PFSK-1 (cell line): ENCODE data around the gene SLC7A1.

Experiments
- FOXP2 ChIP-seq: optimal IDR thresholded peaks from 2 replicates; pipeline ENCODE3; 2011; ENCODE audit warnings: borderline replicate concordance, control low read depth, inconsistent platforms; ENCODE audit not compliant: insufficient read depth; ENCODE audit errors: extremely low read length, extremely low read depth
- POLR2AphosphoS5 ChIP-seq: IDR thresholded peaks from 2 replicates; pipeline ENCODE4 v1.6.1; 2012; ENCODE audit warnings: low read depth, mild to moderate bottlenecking, control low read depth, low read length, moderate library complexity
- REST ChIP-seq, 2 experiments: IDR thresholded peaks; 2 replicates each; pipeline versions ENCODE4 v1.6.1 to v1.8.0; 2011 to 2012; ENCODE audit warnings: low read depth in 2 of 2, low read length in 2 of 2, control low read depth in 1 of 2, inconsistent platforms in 1 of 2, mild to moderate bottlenecking in 1 of 2, moderate library complexity in 1 of 2; ENCODE audit not compliant: insufficient read depth in 1 of 2
- SIN3A ChIP-seq: IDR thresholded peaks from 2 replicates; pipeline ENCODE4 v1.6.1; 2012; ENCODE audit warnings: mild to moderate bottlenecking, low read length, moderate library complexity, borderline replicate concordance; ENCODE audit not compliant: insufficient read depth
- TAF1 ChIP-seq: IDR thresholded peaks from 2 replicates; pipeline ENCODE4 v1.6.1; 2012; ENCODE audit warnings: low read length, control low read depth, borderline replicate concordance; ENCODE audit not compliant: insufficient read depth

Gene SLC7A1

GRCh38 chr13:29532116-29532515 lies 63.4 kb downstream of the SLC7A1 start:
- TF ChIP-seq REST (IDR thresholded peaks at IDR 0.05; ENCODE audit: insufficient read depth in 1 of 2, low read depth in 2 of 2, low read length in 2 of 2) (no peak), SIN3A (no peak), TAF1 (no peak), POLR2AphosphoS5 (no peak), FOXP2 (no peak)

- TF ChIP-seq SIN3A (no peak), FOXP2 (no peak), REST (IDR thresholded peaks at IDR 0.05; ENCODE audit: insufficient read depth in 1 of 2, low read depth in 2 of 2, low read length in 2 of 2) (no peak), TAF1 (no peak), POLR2AphosphoS5 (no peak)
Observed at GRCh38 chr13:29530901-29531300, 64.6 kb downstream of the SLC7A1 start.

GRCh38 chr13:29529754-29530153 lies 65.7 kb downstream of the SLC7A1 start:
- TF ChIP-seq SIN3A, result no peak
- no peak for TF ChIP-seq REST (IDR thresholded peaks at IDR 0.05; ENCODE audit: insufficient read depth in 1 of 2, low read depth in 2 of 2, low read length in 2 of 2)
- no peak for TF ChIP-seq FOXP2
- no peak for TF ChIP-seq POLR2AphosphoS5
- no peak for TF ChIP-seq TAF1

GRCh38 chr13:29527916-29528315 lies 67.6 kb downstream of the SLC7A1 start:
- TF ChIP-seq SIN3A (no peak), FOXP2 (no peak), TAF1 (no peak), POLR2AphosphoS5 (no peak), REST (IDR thresholded peaks at IDR 0.05; ENCODE audit: insufficient read depth in 1 of 2, low read depth in 2 of 2, low read length in 2 of 2) (no peak)

- TF ChIP-seq POLR2AphosphoS5, result no peak
- TF ChIP-seq TAF1, result no peak
- no peak for TF ChIP-seq SIN3A
- no peak for TF ChIP-seq REST (IDR thresholded peaks at IDR 0.05; ENCODE audit: insufficient read depth in 1 of 2, low read depth in 2 of 2, low read length in 2 of 2)
- no peak for TF ChIP-seq FOXP2
Observed at GRCh38 chr13:29527511-29527910, 68.0 kb downstream of the SLC7A1 start.
